Lung (tissue), 12 donors: ENCODE measurements around the gene RCVRN. TPM values are rescaled to one million over a fixed set of nuclear protein-coding genes. Genes with fewer than 3 reads are reported as not detected.

Source experiments
- ATAC-seq: fragments of 200-7000 bp; cut with Tn5 transposase; one replicate; pipeline ENCODE4 v1.9.1; 2020; ENCODE audit warnings: moderate number of reproducible peaks; ENCODE audit not compliant: insufficient read depth, low FRiP score
- DNase-seq, 3 donors: peaks; one replicate each; pipeline ENCODE4 v3.0.0-alpha.2; 2013 to 2017
- H3K27ac ChIP-seq, 2 donors: one replicate each; pipeline ENCODE4 v1.5.1; 2013; ENCODE audit warnings: mild to moderate bottlenecking in 2 of 2, moderate library complexity in 2 of 2, control low read depth in 1 of 2, inconsistent platforms in 1 of 2, low read depth in 1 of 2, low read length in 1 of 2
- H3K27me3 ChIP-seq, 3 donors: one replicate each; pipeline ENCODE4 v1.5.1; 2013; ENCODE audit warnings: low read length in 2 of 3; ENCODE audit not compliant: control insufficient read depth in 3 of 3, insufficient read depth in 3 of 3
- H3K36me3 ChIP-seq, 4 donors: one replicate each; pipeline ENCODE4 v1.5.1; 2013; ENCODE audit warnings: low read length in 4 of 4, mild to moderate bottlenecking in 1 of 4, moderate library complexity in 1 of 4; ENCODE audit not compliant: control insufficient read depth in 4 of 4, insufficient read depth in 4 of 4
- H3K4me1 ChIP-seq, 5 donors: one replicate each; pipeline ENCODE4 v1.5.1; 2013; ENCODE audit warnings: low read length in 5 of 5, mild to moderate bottlenecking in 2 of 5, moderate library complexity in 1 of 5; ENCODE audit not compliant: control insufficient read depth in 5 of 5, insufficient read depth in 5 of 5
- H3K4me3 ChIP-seq: one replicate; pipeline ENCODE4 v1.5.1; 2013; ENCODE audit warnings: mild to moderate bottlenecking, control low read depth, moderate library complexity
- H3K9ac ChIP-seq, 2 donors: one replicate each; pipeline ENCODE4 v1.5.1; 2013; ENCODE audit warnings: low read length in 2 of 2, control low read depth in 1 of 2; ENCODE audit not compliant: insufficient read depth in 1 of 2
- H3K9me3 ChIP-seq, 4 donors: one replicate each; pipeline ENCODE4 v1.5.1; 2013; ENCODE audit warnings: low read length in 3 of 4, mild to moderate bottlenecking in 1 of 4, moderate library complexity in 1 of 4; ENCODE audit not compliant: control insufficient read depth in 4 of 4, insufficient read depth in 3 of 4
- CTCF ChIP-seq: IDR thresholded peaks from 2 replicates; pipeline ENCODE4 v1.5.1; 2012; ENCODE audit warnings: mild to moderate bottlenecking; ENCODE audit errors: control extremely low read depth, extremely low read depth
- WGBS, 2 donors: extraction: QIAGEN DNeasy Blood & Tissue Kit; methylation state at CpG; one replicate each; pipeline ENCODE4 v1.1.7; 2013; 5-methylcytosine and 5-hydroxymethylcytosine counted together
- polyA plus RNA-seq, 2 donors: library from polyadenylated mRNA; stranded (reverse); fragments of 200-250 nt; gene quantifications; one replicate each; pipeline ENCODE4 v1.2.1, GENCODE V29; 2013
- total RNA-seq, 2 donors: library from RNA; depleted of rRNA in 1 of 2; stranded (reverse); fragments of >200 nt in 1 of 2; gene quantifications; one replicate each; pipeline ENCODE4 v1.2.1, GENCODE V29; 2014 to 2021
- donor health status: control.
- donor health status: control.
- donor health status: Bipolar disorder and iron deficiency.
- donor health status: healthy.
- donor health status: DM: yes; HTN: yes; CAD: no.

The RCVRN gene
- total and polyA plus RNA-seq, 4 donors, result 0.09 to 0.31 (median 0.24) TPM; not detected in 1

GRCh38 chr17:9900784-9901183, 4.3 kb downstream of the RCVRN start:
- peaks cover 0 to 33% (median 0%) of the 10 kb centered on the region in 5 donors for H3K4me1 ChIP-seq
- ATAC-seq, result no peak
- H3K36me3 ChIP-seq, result no peaks in the 10 kb centered on the region
- H3K27me3 ChIP-seq, result no peaks in the 10 kb centered on the region
- H3K9ac ChIP-seq, result no peak overlapping the region
- H3K4me3 ChIP-seq, result no peak overlapping the region
- 31 to 41% methylated on average over 8 of the region's 8 CpGs for WGBS, 2 donors
- no peaks in the 10 kb centered on the region for H3K9me3 ChIP-seq
- TF ChIP-seq CTCF, result no peak
- DNase-seq, result peak in 2 of 3 donors; percentile 21 to 34
- no peak overlapping the region for H3K27ac ChIP-seq

- Histone ChIP-seq H3K9ac (no peak overlapping the region), H3K9me3 (no peaks in the 10 kb centered on the region), H3K27me3 (no peaks in the 10 kb centered on the region), H3K27ac (no peak overlapping the region), H3K4me1 (peaks cover 0 to 33% (median 0%) of the 10 kb centered on the region in 5 donors), H3K36me3 (no peaks in the 10 kb centered on the region), H3K4me3 (no peak overlapping the region)
- no peak for TF ChIP-seq CTCF
- ATAC-seq, result no peak
- WGBS, 2 donors, result 21 to 36% methylated on average over 8 of the region's 8 CpGs
- DNase-seq, result peak in 1 of 3 donors; percentile 33
Measured at GRCh38 chr17:9900044-9900594, 5.0 kb downstream of the RCVRN start.

- peaks cover 0 to 33% (median 0%) of the 10 kb centered on the region in 5 donors for H3K4me1 ChIP-seq
- no peak overlapping the region for H3K4me3 ChIP-seq
- no peak for DNase-seq
- H3K36me3 ChIP-seq, result no peaks in the 10 kb centered on the region
- no peak for ATAC-seq
- H3K9me3 ChIP-seq, result peaks cover 0 to 3% (median 1%) of the 10 kb centered on the region in 4 donors
- TF ChIP-seq CTCF, result no peak
- H3K9ac ChIP-seq, result no peak overlapping the region
- WGBS, 2 donors, result 61 to 68% methylated on average over 21 of the region's 21 CpGs
- H3K27ac ChIP-seq, result no peak overlapping the region
- H3K27me3 ChIP-seq, result no peaks in the 10 kb centered on the region
Measured at GRCh38 chr17:9899280-9900043, 5.6 kb downstream of the RCVRN start.
